ENCODE measurements around the gene MCRIP2. TPM values are rescaled to one million over a fixed set of nuclear protein-coding genes. Genes with fewer than 3 reads are reported as not detected.
"Not testable (repeated sequence)": the region's sequence is repeated elsewhere in the genome, so short reads cannot be mapped to it uniquely, and the experiment has no call there.

MCRIP2 gene
- total RNA-seq, 1 experiment from 2014 or later = 18.6 TPM

DNA sequence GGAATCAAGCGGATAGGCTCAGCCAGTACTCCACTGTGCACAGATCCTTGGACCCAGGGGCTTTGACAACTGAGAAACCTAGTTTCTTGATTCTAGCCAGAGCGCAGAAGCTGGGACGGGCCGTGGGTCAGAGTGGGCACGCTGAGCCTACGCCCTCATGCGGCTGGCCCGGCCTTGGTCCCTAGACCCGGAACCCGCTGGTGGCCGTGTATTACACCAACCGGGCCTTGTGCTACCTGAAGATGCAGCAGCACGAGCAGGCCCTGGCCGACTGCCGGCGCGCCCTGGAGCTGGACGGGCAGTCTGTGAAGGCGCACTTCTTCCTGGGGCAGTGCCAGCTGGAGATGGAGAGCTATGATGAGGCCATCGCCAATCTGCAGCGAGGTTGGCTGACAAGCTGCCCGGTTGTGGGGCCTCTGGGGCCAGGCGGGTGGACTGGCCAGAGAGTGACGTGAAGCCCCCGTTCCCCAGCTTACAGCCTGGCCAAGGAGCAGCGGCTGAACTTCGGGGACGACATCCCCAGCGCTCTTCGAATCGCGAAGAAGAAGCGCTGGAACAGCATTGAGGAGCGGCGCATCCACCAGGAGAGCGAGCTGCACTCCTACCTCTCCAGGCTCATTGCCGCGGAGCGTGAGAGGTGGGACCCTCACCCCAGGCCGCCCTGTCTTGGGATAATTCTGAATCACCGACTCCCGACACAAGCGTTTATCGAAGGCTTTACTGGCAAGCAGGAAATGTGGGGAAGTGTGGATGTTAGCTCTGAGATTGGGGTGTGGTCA is 39.5 kb downstream of the MCRIP2 start:
- peak; percentile 54 for DNase-seq (ENCODE audit: low read depth)

DNA sequence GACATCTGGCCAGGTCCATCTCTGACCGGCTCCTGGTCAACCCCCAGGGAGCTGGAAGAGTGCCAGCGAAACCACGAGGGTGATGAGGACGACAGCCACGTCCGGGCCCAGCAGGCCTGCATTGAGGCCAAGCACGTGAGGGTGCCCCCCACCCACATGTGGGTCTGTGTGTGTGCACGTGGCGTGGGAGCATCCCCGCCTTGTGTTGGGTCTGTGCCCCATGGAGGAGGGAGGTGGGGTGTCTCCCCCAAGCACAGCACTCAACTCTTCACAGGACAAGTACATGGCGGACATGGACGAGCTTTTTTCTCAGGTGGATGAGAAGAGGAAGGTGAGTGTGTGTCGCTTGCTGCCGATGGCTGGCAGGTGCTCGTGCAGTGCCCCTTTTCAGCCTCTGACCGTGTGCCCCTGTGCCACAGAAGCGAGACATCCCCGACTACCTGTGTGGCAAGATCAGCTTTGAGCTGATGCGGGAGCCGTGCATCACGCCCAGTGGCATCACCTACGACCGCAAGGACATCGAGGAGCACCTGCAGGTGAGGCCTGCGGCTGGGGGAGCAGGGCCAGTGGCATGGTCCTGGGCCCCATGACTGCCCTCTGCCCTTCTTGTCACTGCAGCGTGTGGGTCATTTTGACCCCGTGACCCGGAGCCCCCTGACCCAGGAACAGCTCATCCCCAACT is 40.3 kb downstream of the MCRIP2 start:
- DNase-seq (ENCODE audit: low read depth) = peak; percentile 70

DNA sequence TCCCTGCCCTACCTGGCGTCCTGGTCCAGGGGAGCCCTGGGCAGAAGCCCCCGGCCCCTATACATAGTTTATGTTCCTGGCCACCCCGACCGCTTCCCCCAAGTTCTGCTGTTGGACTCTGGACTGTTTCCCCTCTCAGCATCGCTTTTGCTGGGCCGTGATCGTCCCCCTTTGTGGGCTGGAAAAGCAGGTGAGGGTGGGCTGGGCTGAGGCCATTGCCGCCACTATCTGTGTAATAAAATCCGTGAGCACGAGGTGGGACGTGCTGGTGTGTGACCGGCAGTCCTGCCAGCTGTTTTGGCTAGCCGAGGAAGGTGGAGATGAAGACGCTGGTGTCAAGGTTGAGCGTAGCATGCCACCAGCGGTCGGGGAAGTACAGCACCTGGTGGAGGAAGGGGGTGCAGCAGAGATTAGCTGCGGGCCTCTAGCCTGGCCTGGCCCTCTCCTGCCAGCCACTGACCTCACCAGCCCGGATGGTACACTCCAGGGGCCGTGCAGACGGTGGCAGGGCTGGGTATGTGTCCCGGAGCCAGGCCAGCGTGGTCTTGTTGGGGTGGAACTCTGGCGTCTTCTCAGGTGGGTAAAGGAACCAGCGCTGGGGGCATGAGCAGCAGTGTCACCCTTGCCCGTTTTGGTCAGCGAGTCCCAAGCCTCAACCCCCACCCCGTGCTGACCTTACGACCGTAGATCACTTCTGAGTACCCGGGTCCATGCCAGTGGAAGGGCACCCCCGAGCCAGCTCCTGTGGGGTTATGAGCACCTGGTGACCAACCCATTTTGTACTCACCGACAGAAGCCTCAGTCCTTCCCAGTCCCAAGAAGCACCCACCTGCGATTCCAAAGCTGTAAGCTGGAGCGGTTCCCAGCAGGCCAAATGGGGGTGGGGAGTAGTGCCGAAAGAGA is 41.1 kb downstream of the MCRIP2 start:
- no peak for DNase-seq (ENCODE audit: low read depth)

DNA sequence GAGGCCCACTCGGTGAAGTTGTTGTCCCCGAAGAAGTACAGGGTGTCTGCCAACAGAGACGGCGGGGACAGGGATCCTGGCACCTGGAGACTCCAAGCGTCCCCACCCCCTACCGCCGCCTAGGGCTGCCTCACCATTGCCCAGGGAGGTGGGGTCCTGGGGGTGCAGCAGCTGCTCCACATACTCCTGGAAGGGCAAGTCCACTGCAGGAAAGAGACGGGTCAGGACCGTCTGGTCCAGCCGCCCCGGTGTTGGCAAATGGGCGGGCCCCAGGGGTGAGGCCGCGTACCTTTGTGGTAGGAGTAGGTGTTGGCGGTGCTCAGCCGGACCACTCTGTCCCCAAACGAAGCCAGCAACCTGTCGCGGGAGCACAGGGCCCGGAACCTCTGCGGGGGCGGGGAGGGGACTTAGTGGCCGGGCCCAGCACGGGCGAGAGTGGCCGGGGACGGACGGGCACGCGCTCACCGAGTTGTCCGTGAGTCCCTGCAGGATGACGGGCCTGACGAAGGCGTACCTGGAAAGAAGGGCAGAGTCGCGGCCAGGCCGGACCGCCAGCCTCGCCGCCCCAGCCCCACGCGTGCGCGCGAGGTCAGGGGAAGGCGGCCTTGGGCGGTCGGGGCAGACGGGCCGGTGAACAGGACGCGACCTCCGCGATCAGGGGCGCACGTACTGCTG is 41.9 kb downstream of the MCRIP2 start:
- DNase-seq (ENCODE audit: low read depth) = no peak

GRCh38 chr16:684071-684794 is 42.6 kb downstream of the MCRIP2 start, which contains the start of gene JMJD8:
Gene JMJD8, minus strand, starts transcription at chr16:684334. Its CDS starts 15 bp downstream, at chr16:684319.
- DNase-seq (ENCODE audit: low read depth) = peak; percentile 93

- no peak for DNase-seq (ENCODE audit: low read depth)
Measured at GRCh38 chr16:684961-685696, 43.5 kb downstream of the MCRIP2 start.

- no peak for DNase-seq (ENCODE audit: low read depth)
Measured at GRCh38 chr16:685967-686366, 44.3 kb downstream of the MCRIP2 start.

GRCh38 chr16:686459-687260 is 45.0 kb downstream of the MCRIP2 start:
- DNase-seq (ENCODE audit: low read depth) = no peak

- DNase-seq (ENCODE audit: low read depth) = no peak
Measured at GRCh38 chr16:687499-687898, 45.9 kb downstream of the MCRIP2 start.

- DNase-seq (ENCODE audit: low read depth) = no peak
Measured at GRCh38 chr16:689175-689897, 47.7 kb downstream of the MCRIP2 start.

DNA sequence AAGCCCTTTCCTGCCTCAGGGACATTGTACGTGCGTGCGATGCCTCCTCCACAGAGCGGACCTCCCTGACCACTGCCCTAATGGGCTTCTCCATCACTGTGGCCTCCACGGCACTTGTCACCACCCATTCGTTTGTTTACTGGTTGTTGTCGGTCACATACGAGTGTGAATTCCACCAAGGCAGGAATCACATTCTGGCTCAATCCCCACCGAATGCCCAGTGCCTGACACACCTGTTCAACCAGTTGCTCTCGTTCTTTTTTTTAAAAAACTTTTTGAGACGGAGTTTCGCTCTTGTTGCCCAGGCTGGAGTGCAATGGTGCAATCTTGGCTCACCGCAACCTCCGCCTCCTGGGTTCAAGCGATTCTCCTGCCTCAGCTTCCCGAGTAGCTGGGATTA is 49.6 kb downstream of the MCRIP2 start:
- DNase-seq (ENCODE audit: low read depth) = not testable (repeated sequence)

GRCh38 chr16:692356-693108 is 50.9 kb downstream of the MCRIP2 start:
- DNase-seq (ENCODE audit: low read depth) = no peak

DNA sequence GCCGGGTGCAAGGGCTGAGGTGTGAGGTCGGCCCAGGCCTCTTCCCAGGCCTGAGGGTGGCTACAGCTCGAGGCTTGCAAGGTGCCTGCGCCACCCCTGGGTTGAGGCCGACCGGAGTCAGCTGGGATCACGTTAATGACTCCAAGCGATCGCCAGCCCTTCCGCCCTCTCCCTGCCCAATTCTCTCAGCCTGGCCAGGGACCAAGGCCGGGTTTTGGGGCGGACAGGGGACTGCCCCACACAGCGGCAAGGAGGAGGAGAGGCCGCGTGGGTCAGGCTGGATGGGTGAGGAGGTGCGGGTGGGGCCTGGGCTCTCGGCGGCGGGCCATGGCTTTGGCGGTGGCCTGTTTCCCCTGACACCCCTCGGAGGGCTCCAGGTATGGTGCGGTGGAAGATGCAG is 51.7 kb downstream of the MCRIP2 start:
- DNase-seq (ENCODE audit: low read depth) = no peak

- no peak for DNase-seq (ENCODE audit: low read depth)
Measured at GRCh38 chr16:693766-694165, 52.1 kb downstream of the MCRIP2 start.

DNA sequence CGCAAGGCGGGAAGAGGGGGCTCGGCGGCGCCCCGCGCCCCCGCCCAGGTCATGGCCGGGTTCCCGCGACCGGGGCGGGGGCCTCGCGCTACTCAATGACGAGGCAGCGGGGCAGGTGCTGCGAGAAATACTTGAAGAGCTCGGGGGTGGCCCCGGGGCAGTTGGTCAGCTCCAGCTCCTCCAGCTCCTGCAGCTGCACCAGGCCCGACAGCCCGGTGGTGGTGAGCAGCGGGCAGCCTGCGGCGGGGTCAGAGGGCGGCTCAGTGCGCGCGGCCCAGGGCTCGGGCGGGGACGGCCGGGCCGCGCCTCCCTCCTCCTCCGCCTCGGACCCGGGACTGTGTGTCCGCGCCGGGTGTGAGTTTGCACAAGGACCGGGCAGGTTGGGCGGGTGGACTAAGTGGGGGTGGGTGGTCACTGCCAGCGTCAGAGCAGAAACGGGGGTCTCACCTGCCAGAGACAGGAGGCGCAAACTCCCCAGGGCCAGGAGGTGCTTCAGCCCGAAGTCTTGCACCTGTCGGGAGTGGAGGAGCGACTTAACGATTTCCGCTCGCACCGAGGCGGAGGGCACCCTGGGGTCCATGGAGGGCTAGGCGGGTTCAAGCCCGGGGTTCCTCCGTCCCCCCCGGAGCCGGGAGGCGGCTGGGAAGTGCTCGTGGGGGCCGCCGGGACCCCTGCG is 52.7 kb downstream of the MCRIP2 start:
- DNase-seq (ENCODE audit: low read depth) = no peak

GRCh38 chr16:694863-695354 is 53.3 kb downstream of the MCRIP2 start:
- DNase-seq (ENCODE audit: low read depth) = no peak
